Activated CD4-positive, CD25-positive, alpha-beta regulatory T cell (primary cell): Measurements from ENCODE around the gene ASB3.
"Not testable (repeated sequence)": the region's sequence is repeated elsewhere in the genome, so short reads cannot be mapped to it uniquely, and the experiment has no call there.

Experiments used
- DNase-seq, 4 experiments: peaks; one replicate each; lab custom pipeline; 2025; lab: John Stamatoyannopoulos, UW

Gene ASB3

GRCh38 chr2:53787614-53788289 lies 999 bp upstream of the ASB3 start:
- DNase-seq, result no peak

DNA sequence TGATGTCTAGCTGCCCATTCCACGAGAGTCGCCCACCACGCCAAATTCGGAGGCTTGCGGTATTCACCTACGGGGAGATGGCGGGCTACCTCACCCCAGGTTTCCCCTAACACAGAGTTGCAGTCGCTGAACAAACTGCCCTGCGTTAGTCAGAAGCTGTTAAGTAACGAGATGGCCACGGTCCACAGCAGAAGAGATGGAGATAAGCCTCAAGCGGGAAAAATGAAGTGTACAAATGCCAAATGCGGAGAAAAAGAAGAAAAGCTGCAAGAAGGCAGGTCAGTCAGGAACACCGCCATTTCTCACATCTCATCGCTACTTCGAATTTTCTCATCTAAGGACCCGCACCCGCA lies 425 bp downstream of the ASB3 start:
- DNase-seq, result peak in 1 of 4 experiments; percentile 2

DNA sequence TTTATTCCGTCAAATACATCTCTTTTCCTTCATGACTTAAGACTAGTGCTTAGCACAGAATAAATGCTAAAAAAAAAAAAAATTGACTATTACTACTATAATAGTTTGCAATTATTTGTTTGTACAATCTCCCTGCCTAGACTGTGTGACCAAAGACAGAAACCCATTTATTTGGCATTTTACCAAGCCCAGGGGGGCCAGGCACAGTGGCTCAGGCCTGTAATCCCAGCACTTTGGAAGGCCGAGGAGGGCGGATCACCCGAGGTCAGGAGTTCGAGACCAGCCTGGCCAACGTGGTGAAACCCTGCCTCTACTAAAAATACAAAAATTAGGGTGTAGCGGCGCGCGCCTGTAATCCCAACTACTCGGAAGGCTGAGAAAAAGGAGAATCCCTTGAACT lies 1.4 kb downstream of the ASB3 start:
- no peak for DNase-seq

- no peak for DNase-seq
These were observed 2.3 kb downstream of the ASB3 start for GRCh38 chr2:53784436-53784835.

DNA sequence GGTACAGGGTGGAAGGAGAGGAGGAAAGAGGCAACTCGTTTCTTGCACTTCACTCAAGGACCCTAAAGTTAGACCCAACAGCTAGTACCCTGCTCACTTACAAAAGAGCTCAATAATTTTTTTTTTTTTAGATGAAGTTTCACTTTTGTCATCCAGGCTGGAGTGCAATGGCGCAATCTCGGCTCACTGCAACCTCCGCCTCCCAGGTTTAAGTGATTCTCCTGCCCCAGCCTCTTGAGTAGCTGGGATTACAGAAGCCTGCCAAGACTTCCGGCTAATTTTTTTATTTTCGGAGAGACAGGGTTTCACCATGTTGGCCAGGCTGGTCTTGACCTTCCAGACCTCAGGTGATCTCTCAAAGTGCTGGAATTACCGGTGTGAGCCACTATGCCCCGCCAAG lies 4.1 kb downstream of the ASB3 start:
- DNase-seq, result no peak

DNA sequence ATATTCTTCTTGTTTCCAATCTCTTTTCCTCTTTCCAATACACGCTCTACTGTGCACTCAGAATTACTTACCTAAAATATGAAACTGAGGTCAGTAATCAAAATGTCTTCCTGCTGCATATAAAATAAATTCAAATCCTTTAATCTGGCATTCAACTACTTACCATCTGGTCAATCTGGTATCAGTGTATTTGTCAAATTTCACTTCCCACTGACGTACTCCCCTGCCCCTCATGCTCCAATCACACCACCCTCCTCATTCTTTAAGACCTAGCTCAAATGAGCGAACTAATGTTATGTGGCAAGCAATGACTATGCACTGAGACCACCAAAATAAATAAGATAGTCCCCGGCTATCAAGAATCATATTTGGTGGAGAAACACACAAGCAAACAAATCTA lies 6.7 kb downstream of the ASB3 start:
- DNase-seq, result no peak

DNA sequence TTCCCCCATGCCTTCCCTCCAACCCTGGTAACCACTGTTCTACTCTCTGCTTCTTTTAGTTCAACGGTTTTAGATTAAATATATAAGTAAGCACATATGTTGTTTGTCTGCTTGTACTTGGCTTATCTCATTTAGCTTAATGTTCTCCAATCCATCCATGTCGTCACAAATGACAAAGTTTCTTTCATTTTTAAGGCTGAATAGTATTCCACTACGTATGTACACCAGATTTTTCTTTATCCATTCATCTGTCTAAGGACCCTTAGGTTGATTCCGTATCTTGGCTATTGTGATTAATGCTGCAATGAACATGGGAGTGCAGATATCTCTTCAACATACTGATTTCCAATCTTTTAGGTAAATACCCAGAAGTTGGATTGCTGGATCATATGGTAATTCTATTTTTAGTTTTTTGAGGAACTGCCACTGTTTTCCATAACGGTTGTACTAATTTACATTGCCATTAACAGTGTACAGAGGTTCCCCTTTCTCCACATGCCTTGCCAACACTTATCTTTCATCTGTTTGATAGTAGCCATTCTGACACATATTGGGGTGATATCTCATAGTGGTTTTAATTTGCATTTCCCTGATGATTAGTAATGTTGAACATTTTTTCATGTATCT lies 8.1 kb downstream of the ASB3 start:
- no peak for DNase-seq

DNA sequence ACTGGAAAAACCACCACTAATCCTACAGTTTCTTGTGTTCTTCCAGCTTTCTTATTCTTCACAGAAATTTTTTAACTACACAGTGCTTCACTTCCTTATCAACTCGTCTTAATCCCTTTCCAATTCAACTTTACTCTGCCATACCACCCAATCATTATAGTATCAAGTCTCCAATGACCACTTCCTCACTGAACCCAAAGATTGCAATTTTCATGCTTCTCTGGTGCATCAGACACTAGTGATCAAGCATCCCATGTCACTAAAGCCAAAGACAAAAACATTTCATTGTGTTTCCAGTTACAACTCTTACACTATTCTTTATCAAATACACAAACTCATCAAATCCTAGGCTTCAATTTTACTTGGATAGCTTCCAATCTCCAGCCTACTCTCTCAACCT lies 9.6 kb downstream of the ASB3 start:
- DNase-seq, result no peak

DNA sequence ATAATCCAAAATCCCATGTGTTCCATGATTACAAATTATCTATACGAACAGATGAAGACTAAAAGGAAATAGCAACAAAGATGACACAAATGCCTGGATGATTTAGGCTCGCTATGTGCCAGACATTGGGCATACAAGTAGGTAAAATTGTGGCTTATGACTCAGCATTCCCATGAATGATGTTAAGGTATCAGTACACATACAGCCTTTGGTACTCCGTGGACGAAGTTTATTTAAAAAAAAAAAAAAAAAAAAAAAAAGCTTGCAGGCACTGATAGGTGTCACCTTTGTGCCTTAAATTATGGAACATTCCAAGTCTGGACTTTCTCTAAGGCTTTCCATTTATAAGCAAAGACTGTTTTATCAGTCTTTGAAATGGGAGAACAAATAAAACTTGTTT lies 16.5 kb downstream of the ASB3 start:
- DNase-seq, result no peak

GRCh38 chr2:53769318-53769945 lies 17.3 kb downstream of the ASB3 start:
- no peak for DNase-seq

GRCh38 chr2:53768242-53768542 lies 18.6 kb downstream of the ASB3 start:
- DNase-seq, result no peak

DNA sequence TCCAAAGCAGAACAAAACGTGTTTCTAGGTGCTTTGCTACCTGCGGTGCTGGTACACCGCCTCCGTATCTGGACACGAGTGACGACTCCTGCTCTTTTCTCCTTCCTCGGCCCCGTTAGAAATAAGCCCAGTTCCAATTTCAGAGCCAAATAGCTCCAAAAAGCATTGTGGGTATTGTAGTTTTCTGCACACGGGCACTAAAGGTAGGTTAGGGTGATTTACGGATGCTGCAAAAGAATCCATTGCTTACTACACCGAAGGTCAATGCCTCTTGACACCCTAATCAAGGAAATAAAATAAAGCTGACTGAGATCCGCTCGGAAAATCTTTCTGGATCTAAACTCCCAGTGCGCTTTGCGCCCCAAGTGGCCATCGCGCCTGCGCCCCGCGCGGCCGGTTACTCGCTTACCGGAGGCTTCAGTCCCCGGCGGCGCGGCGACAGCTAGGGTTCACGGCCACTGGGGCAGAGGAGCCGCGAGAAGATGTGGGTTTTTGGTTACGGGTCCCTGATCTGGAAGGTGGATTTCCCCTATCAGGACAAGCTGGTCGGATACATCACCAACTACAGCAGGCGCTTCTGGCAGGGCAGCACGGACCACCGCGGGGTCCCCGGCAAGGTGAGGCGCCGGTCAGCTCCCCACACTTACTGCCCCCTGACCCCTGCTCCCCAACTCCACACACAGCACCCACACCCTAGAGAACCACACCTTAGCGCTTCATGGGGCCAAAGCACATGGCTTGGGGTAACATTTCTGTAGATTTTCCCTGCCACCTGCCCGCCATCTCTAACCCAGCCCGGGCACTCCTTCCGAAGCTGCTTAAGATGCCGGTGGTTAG lies 19.1 kb downstream of the ASB3 start, which contains the start of gene CHAC2:
TSS of gene CHAC2 (plus strand) at position 400 of the 837 bp plus-strand sequence. CDS start at position 483, 83 bp downstream.
- DNase-seq, result peak; percentile 63 to 81 (median 70)

GRCh38 chr2:53765767-53766166 lies 21.0 kb downstream of the ASB3 start:
- no peak for DNase-seq

- not testable (repeated sequence) for DNase-seq
These were observed 29.5 kb downstream of the ASB3 start for GRCh38 chr2:53757206-53757605.

DNA sequence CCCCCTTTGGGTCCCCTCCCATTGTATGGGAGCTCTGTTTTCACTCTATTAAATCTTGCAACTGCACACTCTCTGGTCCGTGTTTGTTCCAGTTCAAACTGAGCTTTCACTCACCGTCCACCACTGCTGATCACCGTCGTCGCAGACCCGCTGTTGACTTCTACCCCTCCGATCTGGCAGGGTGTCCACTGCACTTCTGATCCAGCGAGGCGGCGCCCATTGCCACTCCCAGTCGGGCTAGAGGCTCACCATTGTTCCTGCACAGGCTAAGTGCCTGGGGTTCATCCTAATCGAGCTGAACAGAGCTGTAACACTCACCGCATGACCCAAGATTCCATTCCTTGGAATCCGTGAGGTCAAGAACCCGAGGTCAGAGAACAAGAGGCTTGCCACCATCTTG lies 30.1 kb downstream of the ASB3 start:
- DNase-seq, result no peak

DNA sequence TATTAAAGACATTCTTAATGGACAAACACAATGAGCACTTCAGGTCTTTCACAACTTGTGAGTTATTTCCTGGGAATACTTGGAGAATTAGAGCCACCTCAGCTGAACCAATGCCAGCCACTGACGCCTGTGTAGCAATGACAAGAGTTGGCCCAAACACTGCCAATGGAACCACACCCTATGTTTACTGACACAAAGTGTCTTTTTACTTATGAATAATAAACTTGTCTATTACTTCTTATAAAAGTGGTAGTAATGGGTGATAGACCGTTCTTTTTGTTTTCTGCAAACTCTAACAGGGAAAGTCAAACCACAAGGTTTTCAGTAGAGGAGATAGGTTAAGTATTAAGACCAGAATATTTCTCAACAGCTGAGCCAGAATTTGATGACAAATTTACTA lies 31.6 kb downstream of the ASB3 start:
- no peak for DNase-seq

DNA sequence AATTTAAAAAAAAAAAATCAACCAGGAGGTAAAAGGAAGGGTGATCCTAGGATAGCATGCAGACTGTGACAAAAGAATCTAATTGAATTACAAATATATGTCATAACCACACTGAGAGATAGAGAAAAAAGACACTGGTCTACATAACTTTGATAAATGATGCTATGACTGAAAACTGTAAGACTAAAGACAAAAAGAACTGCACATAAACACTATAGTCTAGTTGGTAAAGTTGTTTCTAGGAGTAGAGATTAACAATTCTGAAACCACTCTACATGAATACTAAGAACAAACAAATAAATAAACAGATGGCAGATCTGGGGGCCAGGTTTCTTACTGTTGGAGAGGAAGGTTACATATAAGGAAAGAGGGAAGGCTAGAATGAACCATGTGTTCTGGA lies 33.7 kb downstream of the ASB3 start:
- DNase-seq, result no peak

- DNase-seq, result no peak
These were observed 34.4 kb downstream of the ASB3 start for GRCh38 chr2:53752385-53752784.

GRCh38 chr2:53751728-53752127 lies 35.0 kb downstream of the ASB3 start:
- no peak for DNase-seq

GRCh38 chr2:53750041-53750768 lies 36.5 kb downstream of the ASB3 start:
- no peak for DNase-seq

- no peak for DNase-seq
These were observed 42.2 kb downstream of the ASB3 start for GRCh38 chr2:53744395-53745065.

GRCh38 chr2:53740170-53740569 lies 46.6 kb downstream of the ASB3 start:
- no peak for DNase-seq
